ENCODE measurements around the gene ZNF573.

ZNF573 gene

DNA sequence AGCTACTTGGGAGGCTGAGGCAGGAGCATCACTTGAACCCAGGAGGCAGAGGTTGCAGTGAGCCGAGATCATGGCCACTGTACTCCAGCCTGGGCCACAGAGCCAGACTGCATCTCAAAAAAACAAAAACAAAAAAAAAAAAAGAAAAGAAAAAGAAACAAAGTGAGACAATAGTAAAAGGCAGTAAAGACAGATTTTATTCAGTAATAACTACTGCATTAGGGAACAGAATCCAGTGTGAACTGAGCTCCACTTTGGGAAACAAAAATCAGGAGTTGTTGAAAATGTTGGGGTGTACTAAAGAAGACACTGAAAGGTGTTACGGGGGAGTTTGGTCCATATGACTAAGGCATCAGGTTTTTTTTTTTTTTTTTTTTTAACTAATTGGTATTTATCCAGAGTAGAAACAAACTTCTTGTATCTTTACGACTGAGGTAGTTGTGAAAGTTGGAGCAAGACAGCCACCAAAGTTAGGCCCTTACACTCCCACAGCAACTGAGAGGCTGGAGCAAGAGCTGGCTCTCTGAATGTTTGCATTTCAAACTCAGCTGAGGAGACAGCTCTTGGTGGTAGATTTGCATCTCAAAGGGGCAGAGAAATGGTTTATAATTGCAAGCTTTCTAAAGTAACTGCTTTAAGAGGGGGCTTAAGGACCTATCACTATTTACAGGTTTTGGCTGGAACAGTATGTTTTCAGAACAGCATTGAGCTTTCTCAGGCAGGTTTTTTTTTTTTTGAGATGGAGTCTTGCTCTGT lies 84.1 kb downstream of the ZNF573 start:
- no peak for DNase-seq

DNA sequence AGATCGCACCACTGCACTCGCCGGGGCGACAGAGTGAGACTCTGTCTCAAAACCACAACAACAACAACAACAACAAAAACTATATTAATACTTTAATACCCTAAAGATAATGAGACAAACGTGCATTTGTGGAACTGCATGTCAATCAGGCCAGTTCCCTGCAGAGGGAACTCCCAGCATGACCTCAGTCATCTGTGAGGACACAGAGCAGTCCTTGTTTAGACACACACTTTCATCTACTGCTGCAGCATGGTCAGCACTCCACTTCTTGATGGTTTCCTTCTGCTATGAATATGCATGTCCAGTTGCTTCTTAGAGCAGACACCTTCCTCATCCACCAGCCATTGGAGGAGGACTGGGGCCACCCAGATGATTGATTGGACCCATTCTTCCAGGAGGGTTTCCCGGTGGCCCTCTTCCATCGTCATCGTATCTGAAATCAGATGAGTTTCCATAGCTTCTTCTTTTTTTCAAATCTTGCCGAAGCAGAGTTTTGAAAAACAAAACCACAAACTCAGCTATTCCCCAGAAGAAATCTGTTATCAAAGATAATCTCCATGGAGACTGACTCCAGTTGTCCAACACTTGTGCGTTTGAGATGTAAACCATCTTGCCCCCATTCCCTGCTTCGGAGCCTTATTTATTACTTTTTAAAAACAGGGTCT lies 86.3 kb downstream of the ZNF573 start:
- DNase-seq: no peak

DNA sequence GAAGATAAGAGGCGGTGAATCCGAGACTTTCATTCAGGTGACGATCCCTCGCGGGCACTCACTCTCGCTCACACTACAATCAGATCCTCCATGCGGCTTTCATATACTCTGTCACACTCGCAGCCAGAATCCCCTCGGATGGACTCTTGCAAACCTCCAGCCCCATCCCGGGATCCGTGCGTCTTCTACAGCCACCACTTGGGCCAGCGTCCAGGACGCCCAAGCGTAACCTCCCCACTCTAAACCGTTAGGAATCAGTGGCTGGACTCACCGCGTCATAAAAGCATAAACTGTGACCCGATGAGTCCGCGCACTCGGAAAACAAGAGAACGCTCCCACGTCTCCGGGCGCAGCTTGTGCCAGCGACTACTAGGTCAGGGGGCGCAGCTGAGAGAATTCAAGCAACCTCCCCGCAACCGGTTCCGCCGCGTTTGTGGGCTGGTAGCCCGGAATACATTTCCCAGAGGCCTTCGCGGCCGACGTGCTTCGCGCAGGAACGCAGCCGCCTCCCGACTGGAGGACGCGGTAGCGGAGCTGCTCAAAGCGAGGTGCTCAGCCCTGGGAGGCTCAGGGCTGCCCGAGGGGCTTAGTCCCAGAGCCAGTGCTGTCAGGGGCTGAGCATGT lies 87.4 kb downstream of the ZNF573 start:
- DNase-seq: peak; percentile 81
